Astrocyte of the cerebellum (primary cell): ENCODE measurements around the gene MMP27.
"Not testable (repeated sequence)": the region's sequence is repeated elsewhere in the genome, so short reads cannot be mapped to it uniquely, and the experiment has no call there.

Experiments
- DNase-seq: peaks from one replicate; pipeline ENCODE4 v3.0.0-alpha.2; 2011; ENCODE audit warnings: low read depth
- H3K4me3 ChIP-seq: 2 replicates; pipeline ENCODE4 v1.5.1; 2011; ENCODE audit warnings: mild to moderate bottlenecking, low read depth, low read length, moderate library complexity
- in situ Hi-C: cut with HindIII; loops from 2 replicates; pipeline ENCODE4 v1.10.0; 2017; ENCODE audit warnings: low sequenced_read_pairs
- TF ChIP-seq, protein P1 (sequence below): IDR thresholded peaks from 2 replicates; pipeline ENCODE4 v1.5.1; 2012; ENCODE audit warnings: low read length, low read depth, moderate library complexity, mild to moderate bottlenecking; ENCODE audit errors: missing control alignments

Gene MMP27, protein sequence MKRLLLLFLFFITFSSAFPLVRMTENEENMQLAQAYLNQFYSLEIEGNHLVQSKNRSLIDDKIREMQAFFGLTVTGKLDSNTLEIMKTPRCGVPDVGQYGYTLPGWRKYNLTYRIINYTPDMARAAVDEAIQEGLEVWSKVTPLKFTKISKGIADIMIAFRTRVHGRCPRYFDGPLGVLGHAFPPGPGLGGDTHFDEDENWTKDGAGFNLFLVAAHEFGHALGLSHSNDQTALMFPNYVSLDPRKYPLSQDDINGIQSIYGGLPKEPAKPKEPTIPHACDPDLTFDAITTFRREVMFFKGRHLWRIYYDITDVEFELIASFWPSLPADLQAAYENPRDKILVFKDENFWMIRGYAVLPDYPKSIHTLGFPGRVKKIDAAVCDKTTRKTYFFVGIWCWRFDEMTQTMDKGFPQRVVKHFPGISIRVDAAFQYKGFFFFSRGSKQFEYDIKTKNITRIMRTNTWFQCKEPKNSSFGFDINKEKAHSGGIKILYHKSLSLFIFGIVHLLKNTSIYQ

GRCh38 chr11:102705626-102706025 is at the start of gene MMP27:
TSS of gene MMP27 (minus strand) at chr11:102705769. CDS start at chr11:102705714, 55 bp downstream.
- no peak for DNase-seq
- TF ChIP-seq, protein P1, sequence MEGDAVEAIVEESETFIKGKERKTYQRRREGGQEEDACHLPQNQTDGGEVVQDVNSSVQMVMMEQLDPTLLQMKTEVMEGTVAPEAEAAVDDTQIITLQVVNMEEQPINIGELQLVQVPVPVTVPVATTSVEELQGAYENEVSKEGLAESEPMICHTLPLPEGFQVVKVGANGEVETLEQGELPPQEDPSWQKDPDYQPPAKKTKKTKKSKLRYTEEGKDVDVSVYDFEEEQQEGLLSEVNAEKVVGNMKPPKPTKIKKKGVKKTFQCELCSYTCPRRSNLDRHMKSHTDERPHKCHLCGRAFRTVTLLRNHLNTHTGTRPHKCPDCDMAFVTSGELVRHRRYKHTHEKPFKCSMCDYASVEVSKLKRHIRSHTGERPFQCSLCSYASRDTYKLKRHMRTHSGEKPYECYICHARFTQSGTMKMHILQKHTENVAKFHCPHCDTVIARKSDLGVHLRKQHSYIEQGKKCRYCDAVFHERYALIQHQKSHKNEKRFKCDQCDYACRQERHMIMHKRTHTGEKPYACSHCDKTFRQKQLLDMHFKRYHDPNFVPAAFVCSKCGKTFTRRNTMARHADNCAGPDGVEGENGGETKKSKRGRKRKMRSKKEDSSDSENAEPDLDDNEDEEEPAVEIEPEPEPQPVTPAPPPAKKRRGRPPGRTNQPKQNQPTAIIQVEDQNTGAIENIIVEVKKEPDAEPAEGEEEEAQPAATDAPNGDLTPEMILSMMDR: no peak
- in situ Hi-C loops: no loop called here
- no peak within 1 kb of the TSS for H3K4me3 ChIP-seq

DNA sequence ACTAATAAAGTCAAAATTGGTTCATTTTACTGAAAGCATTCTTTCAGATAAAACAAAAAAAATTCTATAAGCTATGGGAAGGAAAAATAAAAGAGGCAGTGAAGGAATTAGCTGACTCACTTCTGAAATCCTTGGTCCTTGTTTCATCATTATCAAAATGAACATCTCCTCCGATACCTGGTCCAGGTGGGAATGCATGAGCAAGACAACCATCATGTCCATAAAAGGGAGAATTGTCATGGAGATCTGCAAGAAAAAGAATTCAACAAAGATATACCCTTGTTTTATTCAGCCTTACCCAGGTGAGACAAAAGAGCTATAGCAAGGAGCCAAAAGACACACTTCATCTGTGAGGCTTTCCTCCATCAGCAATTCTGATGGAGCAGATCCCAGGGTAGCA is 47.7 kb upstream of the MMP27 start:
- TF ChIP-seq, protein P1: no peak
- H3K4me3 ChIP-seq: no peak overlapping the region
- no peak for DNase-seq
- in situ Hi-C loops: no loop called here

DNA sequence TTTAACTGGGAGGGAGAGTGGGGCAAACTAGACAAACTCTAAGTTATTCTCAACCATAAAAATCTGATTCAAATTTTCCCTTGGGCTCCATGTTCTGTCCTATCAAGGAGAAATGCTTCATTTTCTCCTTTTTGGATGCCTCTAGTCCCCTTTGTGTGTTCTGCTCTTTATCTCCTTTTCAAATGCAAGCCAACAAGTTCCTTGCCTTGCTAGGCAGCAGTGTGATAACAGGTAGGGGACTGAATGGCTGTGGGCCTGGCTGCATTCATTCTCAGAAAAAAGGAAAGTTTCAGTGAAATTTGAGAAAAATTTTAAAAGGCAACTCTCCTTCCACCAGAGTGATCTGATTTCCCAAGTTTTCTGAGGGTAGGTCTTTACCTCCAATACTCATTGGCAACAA is 46.1 kb upstream of the MMP27 start:
- H3K4me3 ChIP-seq: no peak overlapping the region
- no peak for DNase-seq
- in situ Hi-C loops: no loop called here
- TF ChIP-seq, protein P1: no peak

- H3K4me3 ChIP-seq: no peak overlapping the region
- TF ChIP-seq, protein P1: no peak
- no peak for DNase-seq
- in situ Hi-C loops: no loop called here
These were observed 43.6 kb upstream of the MMP27 start for GRCh38 chr11:102749101-102749722.

DNA sequence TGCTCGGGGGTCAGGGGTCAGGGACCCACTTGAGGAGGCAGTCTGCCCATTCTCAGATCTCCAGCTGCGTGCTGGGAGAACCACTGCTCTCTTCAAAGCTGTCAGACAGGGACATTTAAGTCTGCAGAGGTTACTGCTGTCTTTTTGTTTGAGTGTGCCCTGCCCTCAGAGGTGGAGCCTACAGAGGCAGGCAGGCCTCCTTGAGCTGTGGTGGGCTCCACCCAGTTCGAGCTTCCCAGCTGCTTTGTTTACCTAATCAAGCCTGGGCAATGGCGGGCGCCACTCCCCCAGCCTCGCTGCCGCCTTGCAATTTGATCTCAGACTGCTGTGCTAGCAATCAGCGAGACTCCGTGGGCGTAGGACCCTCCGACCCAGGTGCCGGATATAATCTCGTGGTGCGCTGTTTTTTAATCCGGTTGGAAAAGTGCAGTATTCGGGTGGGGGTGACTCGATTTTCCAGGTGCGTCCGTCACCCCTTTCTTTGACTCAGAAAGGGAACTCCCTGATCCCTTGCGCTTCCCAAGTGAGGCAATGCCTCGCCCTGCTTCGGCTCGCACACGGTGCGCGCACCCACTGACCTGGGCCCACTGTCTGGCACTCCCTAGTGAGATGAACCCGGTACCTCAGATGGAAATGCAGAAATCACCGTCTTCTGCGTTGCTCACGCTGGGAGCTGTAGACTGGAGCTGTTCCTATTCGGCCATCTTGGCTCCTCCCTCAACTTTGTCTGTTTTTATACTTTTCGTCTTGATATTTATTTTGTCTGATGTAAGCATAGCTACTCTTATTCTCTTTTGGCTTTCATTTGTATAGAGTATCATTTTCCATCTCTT is 41.4 kb upstream of the MMP27 start:
- H3K4me3 ChIP-seq, in situ Hi-C loops, DNase-seq: not testable (repeated sequence)

DNA sequence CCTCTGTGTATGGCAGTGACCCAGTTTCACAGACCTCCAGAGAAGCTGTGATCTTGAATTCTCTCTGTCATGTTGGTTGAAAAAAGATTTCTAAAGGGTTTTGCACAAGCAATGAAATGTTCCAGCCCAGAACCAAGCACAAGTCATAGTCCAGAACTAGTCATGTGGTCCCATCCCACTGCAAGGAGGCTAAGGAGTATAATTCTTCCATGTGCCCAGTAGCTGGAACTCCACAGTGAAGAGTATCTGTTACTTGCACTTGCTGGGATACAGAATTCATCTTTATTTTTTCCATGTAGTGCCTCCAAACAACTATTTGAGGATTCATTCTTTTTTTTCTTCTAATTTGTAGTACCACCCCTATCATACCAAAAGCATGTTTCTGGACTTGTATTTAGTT is 29.1 kb upstream of the MMP27 start:
- DNase-seq: no peak
- H3K4me3 ChIP-seq: no peak overlapping the region
- TF ChIP-seq, protein P1: no peak
- in situ Hi-C loops: no loop called here
